Activated T-helper 17 cell treated with anti-CD3 and anti-CD28 coated beads, Interleukin-2, amount 50 U/mL, for 72 hours (primary cell): ENCODE data around the gene MYH15. TPM values are rescaled to one million over a fixed set of nuclear protein-coding genes. Genes with fewer than 3 reads are reported as not detected.

Source experiments
- ATAC-seq: fragments of 150-1000 bp; cut with Tn5 transposase; replicated peaks from 2 replicates; pipeline ENCODE4 v1.10.0; 2021; ENCODE audit warnings: mild to moderate bottlenecking, moderate library complexity
- H3K27ac Mint-ChIP-seq: one replicate; pipeline ENCODE4 v1.8.0; 2022; ENCODE audit warnings: mixed read lengths
- H3K27me3 Mint-ChIP-seq: one replicate; pipeline ENCODE4 v1.8.0; 2022; ENCODE audit warnings: mixed read lengths
- H3K36me3 Mint-ChIP-seq: one replicate; pipeline ENCODE4 v1.8.0; 2022; ENCODE audit warnings: low read depth, mild to moderate bottlenecking, mixed read lengths
- H3K4me1 Mint-ChIP-seq: one replicate; pipeline ENCODE4 v1.8.0; 2022; ENCODE audit warnings: mixed read lengths
- H3K4me3 Mint-ChIP-seq: one replicate; pipeline ENCODE4 v1.8.0; 2022; ENCODE audit warnings: mild to moderate bottlenecking, mixed read lengths
- H3K9me3 Mint-ChIP-seq: one replicate; pipeline ENCODE4 v1.8.0; 2022; ENCODE audit warnings: mixed read lengths
- total RNA-seq, 2 donors: library from RNA; stranded (reverse); gene quantifications; one replicate each; pipeline ENCODE4 v1.2.3, GENCODE V29; 2022

Gene MYH15
- total RNA-seq, 2 donors from 2014 or later = 0.26 to 0.42 TPM

- ATAC-seq = peak; percentile 90
- H3K36me3 Mint-ChIP-seq = no peaks in the 10 kb centered on the region
These were observed 38.3 kb downstream of the MYH15 start for GRCh38 chr3:108472001-108472591.

DNA sequence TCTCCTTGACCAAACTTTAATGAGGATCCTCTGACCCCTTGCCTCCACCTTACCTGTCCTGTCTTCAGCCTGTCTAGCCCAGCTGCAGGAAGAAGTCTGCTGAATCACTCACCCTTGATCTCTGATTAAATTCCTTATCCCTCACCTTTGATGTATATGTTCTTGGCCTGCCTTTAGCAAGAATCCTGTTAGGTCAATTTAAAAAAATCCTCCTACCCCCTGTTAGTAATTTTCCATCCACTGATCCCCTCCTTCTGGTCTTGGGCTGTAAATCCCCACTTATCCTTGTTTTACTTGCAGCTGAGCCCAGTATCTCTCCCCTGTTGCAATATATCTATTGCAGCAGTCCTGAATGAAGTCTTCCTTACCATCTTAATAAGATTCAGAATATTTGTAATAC, 39.0 kb downstream of the MYH15 start:
- H3K27ac Mint-ChIP-seq = no peak overlapping the region
- H3K27me3 Mint-ChIP-seq = peaks cover 3% of the 10 kb centered on the region
- peaks cover 6% of the 10 kb centered on the region for H3K4me1 Mint-ChIP-seq
- H3K4me3 Mint-ChIP-seq = no peak overlapping the region
- no peak for ATAC-seq
- no peaks in the 10 kb centered on the region for H3K9me3 Mint-ChIP-seq
- no peaks in the 10 kb centered on the region for H3K36me3 Mint-ChIP-seq

More at GRCh38 chr3:108472001-108472591, 38.3 kb downstream of the MYH15 start:
- no peak overlapping the region for H3K27ac Mint-ChIP-seq
- no peaks in the 10 kb centered on the region for H3K9me3 Mint-ChIP-seq
- H3K27me3 Mint-ChIP-seq = peaks cover 3% of the 10 kb centered on the region
- H3K4me1 Mint-ChIP-seq = peaks cover 6% of the 10 kb centered on the region
- H3K4me3 Mint-ChIP-seq = no peak overlapping the region

DNA sequence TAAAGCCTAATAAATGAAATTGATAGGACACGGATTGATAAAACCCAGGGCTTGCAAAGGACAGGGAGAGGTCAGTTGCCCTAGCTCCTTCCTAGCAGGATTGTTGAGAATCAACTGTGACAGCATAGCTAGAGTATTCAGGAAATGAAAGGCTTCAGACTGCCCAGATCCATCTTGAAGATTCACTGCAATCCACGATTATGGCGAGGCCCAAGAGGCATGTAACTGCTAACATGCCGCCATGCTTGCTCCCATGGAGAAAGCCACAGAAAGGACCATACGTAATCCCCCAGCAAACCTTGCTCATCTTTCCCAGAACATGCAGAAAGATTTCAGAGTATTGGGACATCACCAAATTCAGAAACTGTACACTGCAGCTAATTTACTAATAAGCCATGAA, 41.3 kb downstream of the MYH15 start:
- H3K9me3 Mint-ChIP-seq = no peaks in the 10 kb centered on the region
- no peak for ATAC-seq
- H3K36me3 Mint-ChIP-seq = no peaks in the 10 kb centered on the region
- no peak overlapping the region for H3K27ac Mint-ChIP-seq
- H3K27me3 Mint-ChIP-seq = peaks cover 3% of the 10 kb centered on the region
- H3K4me3 Mint-ChIP-seq = no peak overlapping the region
- peaks cover 6% of the 10 kb centered on the region for H3K4me1 Mint-ChIP-seq

DNA sequence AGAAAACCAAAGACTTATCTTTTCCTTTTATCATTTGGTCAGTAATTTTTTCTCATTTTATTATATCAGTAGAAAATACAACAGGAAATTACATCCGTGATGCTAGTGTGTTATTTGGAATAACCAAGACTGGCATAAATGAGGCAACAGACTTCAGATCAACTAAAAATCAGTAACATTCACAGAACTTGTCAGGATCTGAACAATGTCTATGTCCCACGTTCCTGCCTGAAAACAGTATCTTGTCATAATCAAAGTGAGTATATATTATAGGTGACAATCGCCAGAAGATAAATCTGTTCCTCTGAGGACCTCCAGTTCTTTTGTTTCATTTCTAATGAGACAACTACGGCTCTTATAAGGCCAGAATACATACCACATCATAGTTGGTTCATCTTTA, 41.8 kb downstream of the MYH15 start:
- H3K9me3 Mint-ChIP-seq = no peaks in the 10 kb centered on the region
- H3K27ac Mint-ChIP-seq = no peak overlapping the region
- no peaks in the 10 kb centered on the region for H3K36me3 Mint-ChIP-seq
- ATAC-seq = no peak
- peaks cover 6% of the 10 kb centered on the region for H3K4me1 Mint-ChIP-seq
- peaks cover 3% of the 10 kb centered on the region for H3K27me3 Mint-ChIP-seq
- H3K4me3 Mint-ChIP-seq = no peak overlapping the region

DNA sequence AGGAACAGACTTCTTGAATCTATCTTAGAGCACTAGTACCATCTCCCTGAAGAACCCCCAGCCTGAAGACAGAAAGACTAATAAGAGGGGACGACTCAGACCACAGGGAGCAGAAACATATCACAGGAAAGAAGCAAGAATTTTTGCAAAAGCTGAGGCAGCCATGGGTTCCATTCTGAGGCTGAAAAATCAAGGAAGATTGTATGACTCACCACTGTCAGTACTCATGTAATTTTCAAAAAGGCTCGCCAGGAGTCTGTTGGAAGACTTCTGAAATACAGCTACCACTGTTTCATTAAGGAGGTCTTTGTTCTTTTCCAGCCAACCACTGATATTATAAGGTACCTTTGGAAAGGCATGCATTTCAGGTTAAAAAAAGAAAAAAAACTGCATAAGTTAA, 47.5 kb downstream of the MYH15 start:
- ATAC-seq = no peak
- H3K36me3 Mint-ChIP-seq = no peaks in the 10 kb centered on the region
- no peaks in the 10 kb centered on the region for H3K9me3 Mint-ChIP-seq
- no peak overlapping the region for H3K27ac Mint-ChIP-seq
- H3K27me3 Mint-ChIP-seq = no peaks in the 10 kb centered on the region
- H3K4me1 Mint-ChIP-seq = no peaks in the 10 kb centered on the region
- no peak overlapping the region for H3K4me3 Mint-ChIP-seq

DNA sequence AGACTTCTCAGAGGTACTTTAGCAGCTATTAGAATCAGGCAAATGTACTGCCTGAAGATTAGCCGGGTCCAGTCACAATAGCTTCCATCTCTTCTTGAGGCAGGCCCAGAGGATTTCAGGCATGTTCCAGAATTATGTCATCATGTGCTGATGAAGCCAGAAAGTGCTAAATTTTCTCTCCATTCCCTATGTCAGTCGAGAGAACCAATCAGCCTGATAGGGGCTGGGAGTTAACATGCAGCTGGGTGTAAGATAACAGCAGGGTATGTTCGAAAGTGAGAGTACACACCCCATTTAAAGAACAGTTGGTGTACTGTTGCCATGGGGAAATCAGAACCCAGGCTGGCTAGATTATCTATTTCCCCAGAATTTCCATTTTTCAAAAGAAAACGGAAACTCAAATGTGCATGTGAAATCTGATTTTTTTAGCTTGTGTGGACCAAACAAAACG, 48.7 kb downstream of the MYH15 start:
- H3K4me1 Mint-ChIP-seq = no peaks in the 10 kb centered on the region
- no peaks in the 10 kb centered on the region for H3K36me3 Mint-ChIP-seq
- H3K4me3 Mint-ChIP-seq = no peak overlapping the region
- no peak overlapping the region for H3K27ac Mint-ChIP-seq
- H3K27me3 Mint-ChIP-seq = no peaks in the 10 kb centered on the region
- ATAC-seq = no peak
- no peaks in the 10 kb centered on the region for H3K9me3 Mint-ChIP-seq

DNA sequence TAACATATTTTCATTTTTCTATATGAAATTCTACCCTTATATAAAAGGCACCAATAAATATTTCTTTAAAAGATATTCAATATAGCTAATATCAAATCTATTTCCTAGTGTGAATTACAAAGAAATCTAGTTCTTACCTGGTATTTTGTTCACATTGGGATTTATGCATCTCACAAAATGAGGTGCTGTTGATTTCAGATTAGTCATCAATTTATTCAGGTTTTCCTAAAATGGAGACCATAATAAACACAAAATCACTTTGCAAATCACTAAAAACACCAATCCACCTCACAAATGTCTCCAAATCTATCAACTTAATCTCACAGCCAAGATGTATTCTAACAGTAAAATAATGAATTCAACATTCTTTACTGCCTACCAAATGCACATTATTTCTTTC, 51.2 kb downstream of the MYH15 start:
- no peak for ATAC-seq
- Mint-ChIP-seq H3K27me3 (no peaks in the 10 kb centered on the region), H3K36me3 (no peaks in the 10 kb centered on the region), H3K27ac (no peak overlapping the region), H3K4me3 (no peak overlapping the region), H3K9me3 (no peaks in the 10 kb centered on the region), H3K4me1 (no peaks in the 10 kb centered on the region)

- no peaks in the 10 kb centered on the region for H3K36me3 Mint-ChIP-seq
- H3K9me3 Mint-ChIP-seq = no peaks in the 10 kb centered on the region
- no peak for ATAC-seq
These were observed 55.1 kb downstream of the MYH15 start for GRCh38 chr3:108455212-108455705.

DNA sequence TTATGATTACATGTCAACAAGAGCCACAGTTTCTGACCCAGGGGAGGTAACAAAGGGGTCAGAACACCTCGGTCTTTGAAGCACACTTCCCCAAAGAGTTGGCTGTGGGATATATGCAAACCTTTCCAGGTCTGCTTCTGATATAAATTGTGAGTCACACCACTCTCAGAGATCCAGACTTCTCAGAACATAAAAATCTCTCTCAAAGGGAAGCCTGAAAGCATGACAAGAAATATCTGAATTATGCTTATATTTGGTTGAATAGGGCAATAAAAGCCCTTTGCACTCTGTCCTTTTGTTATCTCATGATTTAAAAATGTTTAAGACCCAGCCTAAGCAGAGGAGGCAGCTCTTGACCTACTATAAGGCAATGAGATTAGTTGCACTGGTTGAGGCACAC, 56.8 kb downstream of the MYH15 start:
- Mint-ChIP-seq H3K36me3 (no peaks in the 10 kb centered on the region), H3K4me3 (no peak overlapping the region), H3K9me3 (no peaks in the 10 kb centered on the region), H3K27me3 (no peaks in the 10 kb centered on the region), H3K4me1 (no peaks in the 10 kb centered on the region), H3K27ac (no peak overlapping the region)
- no peak for ATAC-seq

More at GRCh38 chr3:108455212-108455705, 55.1 kb downstream of the MYH15 start:
- no peak overlapping the region for H3K27ac Mint-ChIP-seq
- no peak overlapping the region for H3K4me3 Mint-ChIP-seq
- H3K4me1 Mint-ChIP-seq = no peaks in the 10 kb centered on the region
- H3K27me3 Mint-ChIP-seq = no peaks in the 10 kb centered on the region

DNA sequence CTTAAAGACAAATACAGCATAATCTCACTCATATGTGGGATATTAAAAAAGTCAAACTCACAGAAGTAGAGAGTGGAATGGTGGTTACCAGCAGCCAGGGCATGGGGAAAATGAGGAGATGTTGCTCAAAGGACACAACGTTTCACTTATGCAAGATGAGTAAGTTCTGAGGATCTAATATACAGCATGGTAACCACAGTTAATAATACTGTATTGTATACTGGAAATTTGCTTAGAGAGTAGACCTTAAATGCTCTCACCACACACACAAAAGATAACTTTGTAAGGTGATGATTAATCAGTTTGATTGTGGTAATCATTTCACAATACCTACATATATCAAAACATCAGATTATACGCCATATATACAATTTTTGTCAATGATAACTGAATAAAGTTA, 60.0 kb downstream of the MYH15 start:
- no peak overlapping the region for H3K27ac Mint-ChIP-seq
- no peaks in the 10 kb centered on the region for H3K4me1 Mint-ChIP-seq
- peaks cover 7% of the 10 kb centered on the region for H3K27me3 Mint-ChIP-seq
- no peak overlapping the region for H3K4me3 Mint-ChIP-seq
- no peaks in the 10 kb centered on the region for H3K36me3 Mint-ChIP-seq
- ATAC-seq = no peak
- peaks cover 13% of the 10 kb centered on the region for H3K9me3 Mint-ChIP-seq

DNA sequence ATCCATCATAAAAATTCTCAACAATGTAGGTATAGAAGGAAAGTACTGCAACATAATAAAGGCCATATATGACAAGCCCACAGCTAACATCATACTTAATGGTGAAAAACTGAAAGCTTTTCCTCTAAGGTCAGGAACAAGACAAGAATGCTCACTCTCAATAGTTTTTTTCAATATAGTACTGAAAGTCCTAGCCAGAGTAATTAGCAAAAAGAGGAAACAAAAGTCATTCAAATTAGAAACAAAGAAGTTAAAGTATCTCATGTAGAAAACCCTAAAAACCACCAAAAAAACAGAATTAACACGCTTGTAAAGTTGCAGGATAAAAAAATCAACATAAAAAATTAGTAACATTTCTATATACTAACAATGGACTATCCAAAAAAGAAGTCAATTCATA, 61.8 kb downstream of the MYH15 start:
- H3K27ac Mint-ChIP-seq = no peak overlapping the region
- peaks cover 13% of the 10 kb centered on the region for H3K9me3 Mint-ChIP-seq
- no peaks in the 10 kb centered on the region for H3K36me3 Mint-ChIP-seq
- ATAC-seq = no peak
- H3K4me3 Mint-ChIP-seq = no peak overlapping the region
- H3K27me3 Mint-ChIP-seq = peaks cover 7% of the 10 kb centered on the region
- H3K4me1 Mint-ChIP-seq = no peaks in the 10 kb centered on the region

DNA sequence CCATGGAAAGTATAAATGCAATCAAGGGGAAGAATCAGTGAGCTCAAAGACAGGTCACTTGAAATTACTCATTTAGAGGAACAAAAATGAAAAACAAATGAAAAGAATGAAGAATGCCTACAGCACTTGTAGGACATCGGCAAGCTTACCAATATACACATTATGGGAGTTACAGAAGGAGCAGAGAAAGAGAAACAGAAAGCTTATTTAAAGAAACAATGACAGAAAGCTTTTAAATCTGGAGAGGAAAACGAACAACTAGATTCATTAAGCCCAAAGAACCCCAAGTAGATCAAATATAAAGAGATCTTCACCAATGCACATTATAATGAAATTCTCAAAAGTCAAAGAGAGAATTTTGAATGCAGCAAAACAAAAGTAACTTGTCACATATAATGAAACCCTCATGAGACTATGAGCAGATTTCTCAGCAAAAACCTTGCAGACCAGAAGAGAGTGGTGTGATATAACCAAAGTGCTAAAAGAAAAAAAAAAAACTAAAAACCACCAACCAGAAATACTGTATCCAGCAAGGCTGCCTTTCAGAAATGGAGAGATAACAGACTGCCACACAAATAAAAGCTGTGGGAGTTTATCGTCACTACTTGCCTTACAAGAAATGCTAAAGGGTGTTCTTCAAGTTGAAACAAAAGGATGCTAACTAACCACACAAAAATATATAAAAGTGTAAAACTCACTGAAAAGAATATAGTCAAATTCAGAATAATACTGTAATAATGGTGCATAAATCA, 63.1 kb downstream of the MYH15 start:
- ATAC-seq = no peak
- no peaks in the 10 kb centered on the region for H3K4me1 Mint-ChIP-seq
- no peak overlapping the region for H3K4me3 Mint-ChIP-seq
- peaks cover 13% of the 10 kb centered on the region for H3K9me3 Mint-ChIP-seq
- H3K36me3 Mint-ChIP-seq = no peaks in the 10 kb centered on the region
- H3K27ac Mint-ChIP-seq = no peak overlapping the region
- peaks cover 7% of the 10 kb centered on the region for H3K27me3 Mint-ChIP-seq

DNA sequence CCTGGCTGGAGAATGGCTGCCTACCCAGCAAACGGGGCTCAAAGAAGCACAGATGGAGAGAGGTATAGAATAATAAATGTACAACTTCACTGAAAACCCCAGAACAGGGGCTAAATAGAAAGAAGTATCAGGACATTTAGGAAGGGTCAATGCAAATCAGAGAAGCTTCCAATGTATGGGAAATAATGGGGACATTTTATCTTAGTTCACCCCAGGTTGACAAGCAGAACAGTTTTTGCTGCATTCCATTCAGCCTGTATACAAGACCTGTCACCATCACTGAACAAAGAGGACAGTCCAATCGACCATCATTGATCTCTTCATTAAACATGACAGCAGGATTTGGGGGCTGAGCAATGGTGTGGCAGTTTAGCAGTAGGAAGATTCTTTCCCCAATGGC, 68.1 kb downstream of the MYH15 start:
- Mint-ChIP-seq H3K27ac (no peak overlapping the region), H3K36me3 (no peaks in the 10 kb centered on the region), H3K9me3 (peaks cover 11% of the 10 kb centered on the region), H3K27me3 (peaks cover 13% of the 10 kb centered on the region), H3K4me3 (no peak overlapping the region), H3K4me1 (no peaks in the 10 kb centered on the region)
- no peak for ATAC-seq

GRCh38 chr3:108441518-108441917, 68.9 kb downstream of the MYH15 start:
- Mint-ChIP-seq H3K27me3 (peaks cover 7% of the 10 kb centered on the region), H3K4me3 (no peak overlapping the region), H3K27ac (no peak overlapping the region), H3K9me3 (peaks cover 3% of the 10 kb centered on the region), H3K36me3 (no peaks in the 10 kb centered on the region), H3K4me1 (no peaks in the 10 kb centered on the region)
- no peak for ATAC-seq

DNA sequence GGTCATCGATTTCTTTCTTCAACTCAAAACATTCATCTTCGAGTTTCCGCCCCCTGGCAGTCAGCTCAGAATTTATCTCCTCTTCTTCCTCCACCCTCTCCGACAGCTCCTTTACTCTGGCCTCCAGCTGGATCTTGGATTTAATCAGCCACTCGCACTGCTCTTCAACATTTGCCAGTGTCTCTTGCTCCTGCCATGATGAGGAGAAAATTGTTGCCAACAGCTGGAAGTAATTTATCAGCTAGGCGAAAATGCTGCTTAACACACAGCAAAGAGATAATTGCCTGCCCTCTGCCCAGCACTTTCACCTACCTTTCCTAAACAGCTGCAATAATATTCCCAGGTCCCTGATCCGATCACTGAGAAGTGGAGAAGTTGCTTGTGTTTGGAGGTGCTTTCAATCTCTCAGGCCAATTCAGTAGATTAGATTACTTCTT, 69.3 kb downstream of the MYH15 start:
- H3K27ac Mint-ChIP-seq = no peak overlapping the region

More for the DNA sequence above, 69.3 kb downstream of the MYH15 start:
- no peak overlapping the region for H3K4me3 Mint-ChIP-seq
- H3K36me3 Mint-ChIP-seq = no peaks in the 10 kb centered on the region
- no peaks in the 10 kb centered on the region for H3K9me3 Mint-ChIP-seq
- H3K4me1 Mint-ChIP-seq = no peaks in the 10 kb centered on the region
- ATAC-seq = no peak
- H3K27me3 Mint-ChIP-seq = peaks cover 7% of the 10 kb centered on the region
